ENCODE data around the gene SESN2.
A peak's percentile ranks its signal among the peaks of the same experiment; 100 is the strongest.

Gene SESN2

DNA sequence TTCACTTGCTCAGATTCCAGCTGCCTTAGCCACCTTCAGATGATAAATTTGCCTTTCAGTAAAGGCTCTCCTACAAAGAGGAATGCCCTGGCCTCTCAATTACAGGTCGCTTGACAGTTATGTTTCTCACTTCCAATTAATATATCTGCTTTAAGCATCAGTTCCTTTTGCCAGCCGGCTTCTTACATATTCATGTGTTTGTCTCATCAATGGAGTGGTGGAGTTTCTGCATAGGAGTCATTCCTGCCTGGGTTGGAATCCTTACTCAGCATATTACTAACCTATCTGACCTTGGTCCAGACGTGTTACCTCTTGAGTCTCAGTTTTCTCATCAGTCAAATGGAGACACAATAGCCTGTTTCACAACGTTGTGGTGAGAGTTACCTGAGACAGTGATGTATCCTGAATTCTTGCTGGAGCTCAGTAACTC is 9.4 kb upstream of the SESN2 start:
- no peak for DNase-seq

DNA sequence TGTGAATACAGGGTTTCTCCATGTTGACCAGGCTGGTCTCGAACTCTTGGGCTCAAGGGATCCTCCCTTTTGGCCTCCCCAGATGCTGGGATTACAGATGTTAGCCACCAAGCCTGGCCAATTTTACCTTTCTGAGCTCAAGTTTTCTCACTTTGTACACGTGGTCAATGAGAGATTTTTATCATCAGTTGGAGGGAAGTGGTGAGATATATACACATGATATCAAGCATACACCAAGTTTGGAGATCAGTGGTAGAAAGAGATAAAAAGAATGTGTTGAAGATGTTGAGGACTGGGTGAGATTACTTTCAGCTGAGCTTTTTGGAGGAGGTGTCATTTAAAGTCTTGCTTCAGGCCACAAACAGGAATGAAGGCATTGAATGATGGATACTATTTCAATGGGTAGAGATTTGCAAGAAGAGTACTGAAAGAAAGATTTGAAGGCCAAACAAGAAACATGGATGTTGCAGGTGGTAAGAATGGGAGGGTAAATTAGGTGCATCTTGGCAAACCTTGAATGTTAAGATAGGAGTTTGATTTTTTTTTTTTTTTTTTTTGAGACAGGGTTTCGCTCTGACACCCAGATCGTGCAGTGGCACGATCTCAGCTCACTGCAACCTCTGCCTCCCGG is 3.0 kb upstream of the SESN2 start:
- DNase-seq: no peak

DNA sequence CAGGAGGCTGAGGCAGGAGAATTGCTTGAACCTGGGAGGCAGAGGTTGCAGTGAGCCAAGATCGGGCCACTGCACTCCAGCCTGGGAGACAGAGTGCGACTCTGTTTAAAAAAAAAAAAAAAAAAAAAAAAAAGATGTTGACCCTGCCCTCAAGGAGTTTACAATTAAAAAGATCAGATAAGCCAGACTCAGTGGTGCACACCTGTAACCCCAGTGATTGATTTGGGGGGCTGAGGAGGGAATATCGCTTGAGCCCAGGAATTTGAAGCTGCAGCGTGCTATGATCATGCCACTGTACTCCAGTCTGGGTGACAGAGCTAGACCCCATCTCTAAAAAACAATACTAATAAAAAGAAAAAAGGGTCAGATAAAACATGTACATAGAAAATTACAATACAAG is 1.6 kb upstream of the SESN2 start:
- no peak for DNase-seq

DNA sequence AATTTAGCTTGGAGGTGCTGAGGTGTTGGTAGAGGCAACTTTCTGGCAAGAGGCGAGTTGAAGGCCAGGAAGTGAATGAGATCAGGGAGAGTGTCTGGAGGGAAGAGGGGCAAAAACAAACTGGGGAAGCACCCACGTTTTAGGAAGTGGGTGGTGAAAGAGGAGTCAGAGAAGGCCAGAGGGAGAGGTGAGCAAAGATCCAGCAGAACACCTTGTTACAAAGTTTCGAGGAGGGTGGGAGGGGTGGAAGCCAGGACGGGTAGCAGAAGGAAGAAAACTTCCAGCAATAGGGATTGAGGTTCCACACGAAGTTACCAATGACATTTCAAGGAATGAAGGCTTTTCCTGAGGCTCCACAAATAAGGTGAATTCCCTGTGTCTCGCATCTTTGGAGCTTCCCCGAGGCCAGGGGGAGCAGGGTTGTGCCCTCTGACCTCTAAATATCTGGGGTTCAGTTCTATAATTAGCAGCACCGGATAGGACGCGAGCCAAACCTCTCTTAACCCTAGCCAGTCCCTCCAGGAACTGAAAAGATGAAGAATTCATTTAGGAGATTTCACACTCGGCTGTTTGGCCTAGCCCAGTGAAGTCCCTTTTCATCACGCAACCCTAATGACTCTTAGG is 578 bp upstream of the SESN2 start:
- no peak for DNase-seq

DNA sequence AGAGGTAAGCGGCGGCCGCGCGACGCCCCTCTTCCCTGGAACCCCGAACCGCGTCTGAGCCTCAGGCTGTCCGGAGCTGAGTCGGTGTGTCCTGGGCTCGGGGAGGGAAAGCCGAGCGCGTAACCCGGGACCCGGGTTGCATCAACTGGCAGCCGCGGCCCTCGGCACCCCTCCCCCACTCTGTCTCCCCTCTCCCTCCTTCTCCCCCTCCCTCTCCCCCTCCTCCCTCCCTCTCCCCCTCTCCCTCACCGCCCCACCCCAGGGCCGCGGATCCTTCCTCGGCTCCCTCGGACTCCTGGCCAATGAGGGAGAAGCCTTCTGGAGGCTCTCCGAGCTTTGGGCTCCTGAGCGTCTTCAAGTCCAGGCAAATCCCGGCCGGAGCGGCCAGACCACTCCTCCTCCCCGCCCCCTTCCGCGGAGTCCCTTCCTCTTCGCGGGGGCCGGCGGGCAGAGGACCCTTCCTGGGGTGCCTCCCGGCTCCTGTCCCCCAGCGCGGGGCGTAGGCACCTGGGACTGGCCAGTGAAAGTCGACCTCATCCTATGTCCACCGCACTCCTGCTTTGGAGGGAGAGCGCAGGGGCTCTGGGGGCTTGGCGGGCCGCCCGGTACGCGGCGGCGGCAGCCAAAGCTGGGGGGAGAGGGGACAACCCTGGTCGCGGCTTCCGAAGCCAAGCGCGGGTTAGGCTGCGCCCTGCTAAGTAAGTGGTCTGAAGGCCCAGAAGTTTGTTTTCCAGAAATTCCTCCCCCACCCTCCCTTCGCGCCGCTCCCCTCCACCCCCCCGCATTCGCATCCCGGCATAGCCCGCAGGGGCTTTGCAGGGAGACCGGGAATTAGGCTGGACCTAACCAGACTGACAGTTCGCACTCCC is 850 bp downstream of the SESN2 start:
- DNase-seq: peak; percentile 54

DNA sequence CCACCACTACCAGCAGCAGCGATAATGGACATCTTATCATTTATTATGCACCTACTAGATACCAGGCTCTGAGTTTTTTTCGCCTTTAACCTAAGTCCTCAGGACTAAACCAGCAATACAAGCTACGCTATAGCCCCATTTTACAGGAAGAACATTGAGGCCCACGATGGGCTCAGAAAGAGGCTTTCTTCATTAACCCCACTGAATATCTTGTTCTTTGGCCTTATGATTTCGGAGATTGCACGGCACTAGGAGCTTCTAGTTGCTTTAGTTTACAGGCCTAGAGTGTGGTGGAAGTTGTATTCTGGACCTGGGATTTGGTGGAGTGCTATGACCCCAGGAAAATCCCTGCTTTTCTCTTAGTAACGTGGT is 1.5 kb downstream of the SESN2 start:
- DNase-seq: no peak

DNA sequence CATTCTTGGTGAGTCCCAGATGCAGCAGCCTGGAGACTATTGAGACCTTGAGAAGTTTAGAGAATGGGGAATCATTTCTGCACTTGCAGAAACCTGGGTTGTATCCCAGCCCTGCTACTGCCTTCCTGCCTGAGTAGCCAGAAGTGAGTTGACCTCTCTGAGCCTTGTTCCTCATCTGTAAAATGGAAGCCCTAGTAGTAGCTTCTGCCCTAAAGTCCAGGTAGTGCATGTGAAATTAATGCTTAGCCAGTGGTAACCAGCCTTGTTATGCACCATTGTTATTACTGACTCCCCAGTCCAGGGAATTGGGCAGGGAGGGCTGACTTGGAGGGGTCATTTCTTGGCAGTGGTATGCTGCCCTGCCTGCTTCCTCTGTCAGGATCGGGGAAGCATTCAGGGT is 5.6 kb downstream of the SESN2 start:
- no peak for DNase-seq

DNA sequence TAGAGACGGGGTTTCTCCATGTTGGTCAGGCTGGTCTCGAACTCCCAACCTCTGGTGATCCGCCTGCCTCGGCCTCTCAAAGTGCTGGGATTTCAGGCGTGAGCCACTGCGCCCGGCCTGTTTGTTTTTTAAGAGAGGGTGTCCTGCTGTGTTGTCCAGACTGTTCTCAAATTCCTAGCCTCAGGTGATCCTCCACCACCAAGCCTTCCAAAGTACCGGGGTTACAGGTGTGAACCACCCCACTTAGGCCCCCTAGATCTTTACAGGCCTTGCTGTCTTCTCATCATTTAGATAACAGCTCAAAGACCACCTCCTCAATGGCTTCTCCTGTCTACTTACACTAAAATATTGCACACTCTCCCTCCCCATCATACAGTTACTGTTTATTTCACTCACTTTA is 6.3 kb downstream of the SESN2 start:
- no peak for DNase-seq

DNA sequence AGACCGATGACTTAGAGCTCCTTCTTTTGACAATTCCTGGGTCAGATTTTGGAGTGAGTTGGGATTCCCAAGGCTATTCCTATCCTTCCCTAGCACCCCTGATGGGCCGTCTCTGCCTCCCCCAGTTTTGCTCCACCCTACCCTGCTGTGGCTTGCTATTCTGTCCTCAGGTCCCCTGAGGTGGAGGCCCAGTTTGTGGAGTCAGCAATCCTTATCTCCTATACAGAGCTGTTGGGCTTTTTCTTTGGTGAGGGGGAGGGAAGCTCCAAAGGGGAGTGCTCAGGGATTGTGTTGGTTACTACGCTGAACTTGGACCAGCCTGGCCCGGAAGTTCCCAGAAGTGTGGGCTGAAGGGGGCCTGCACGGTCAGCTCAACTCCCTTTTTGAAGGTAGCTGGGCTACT is 7.6 kb downstream of the SESN2 start:
- no peak for DNase-seq

DNA sequence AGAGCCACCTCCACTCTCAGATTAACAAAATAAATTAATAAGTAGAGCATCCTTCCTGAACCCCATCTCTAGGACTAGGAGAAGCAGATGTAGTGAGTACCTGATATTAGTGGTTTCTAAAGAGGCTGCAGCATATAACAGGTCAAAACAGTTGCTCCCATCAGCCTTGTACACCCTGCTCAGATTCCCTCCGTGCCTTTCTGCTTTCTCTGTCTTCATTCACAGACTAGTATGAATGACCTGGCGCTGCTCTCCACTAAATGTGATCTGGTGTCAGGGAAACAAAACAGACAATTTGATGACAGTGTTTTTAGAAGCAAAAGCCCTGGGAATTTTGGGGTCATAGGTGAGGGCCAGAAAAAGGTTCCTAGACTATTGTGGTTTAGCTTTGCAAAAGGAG is 8.3 kb downstream of the SESN2 start:
- DNase-seq: no peak

DNA sequence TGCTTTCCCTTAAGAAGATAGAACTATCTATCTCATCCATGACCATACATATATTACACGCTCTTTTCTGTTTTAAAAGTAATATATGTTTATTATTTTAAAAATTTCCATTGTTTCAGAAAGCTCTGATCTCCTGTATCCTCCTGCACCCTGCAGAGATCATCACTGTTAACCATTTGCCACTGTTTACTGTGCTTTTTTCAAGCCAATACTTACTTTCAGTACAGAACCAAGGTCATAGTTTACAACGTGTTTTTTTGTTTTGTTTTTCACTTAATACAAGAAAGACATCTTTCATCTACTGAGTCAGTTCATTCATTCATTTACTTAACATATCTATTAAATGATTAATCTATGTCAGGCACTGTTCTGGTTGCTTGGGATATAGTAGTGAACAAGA is 10.2 kb downstream of the SESN2 start:
- no peak for DNase-seq

DNA sequence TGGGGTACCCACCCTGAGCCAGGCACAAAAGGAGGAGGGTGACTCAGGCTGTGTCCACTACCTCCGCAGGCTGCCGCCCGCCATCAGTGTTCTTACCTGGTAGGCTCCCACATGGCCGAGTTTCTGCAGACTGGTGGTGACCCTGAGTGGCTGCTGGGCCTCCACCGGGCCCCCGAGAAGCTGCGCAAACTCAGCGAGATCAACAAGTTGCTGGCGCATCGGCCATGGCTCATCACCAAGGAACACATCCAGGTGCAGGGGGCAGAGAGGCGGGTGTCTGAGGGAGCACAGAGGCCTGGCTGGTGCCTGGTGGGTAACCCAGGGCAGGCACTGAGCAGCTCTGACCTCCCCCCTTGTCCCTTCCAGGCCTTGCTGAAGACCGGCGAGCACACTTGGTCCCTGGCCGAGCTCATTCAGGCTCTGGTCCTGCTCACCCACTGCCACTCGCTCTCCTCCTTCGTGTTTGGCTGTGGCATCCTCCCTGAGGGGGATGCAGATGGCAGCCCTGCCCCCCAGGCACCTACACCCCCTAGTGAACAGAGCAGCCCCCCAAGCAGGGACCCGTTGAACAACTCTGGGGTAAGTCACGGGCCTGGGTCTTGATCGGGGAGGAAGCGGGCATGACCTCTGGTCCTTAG is 13.0 kb downstream of the SESN2 start:
- DNase-seq: no peak

DNA sequence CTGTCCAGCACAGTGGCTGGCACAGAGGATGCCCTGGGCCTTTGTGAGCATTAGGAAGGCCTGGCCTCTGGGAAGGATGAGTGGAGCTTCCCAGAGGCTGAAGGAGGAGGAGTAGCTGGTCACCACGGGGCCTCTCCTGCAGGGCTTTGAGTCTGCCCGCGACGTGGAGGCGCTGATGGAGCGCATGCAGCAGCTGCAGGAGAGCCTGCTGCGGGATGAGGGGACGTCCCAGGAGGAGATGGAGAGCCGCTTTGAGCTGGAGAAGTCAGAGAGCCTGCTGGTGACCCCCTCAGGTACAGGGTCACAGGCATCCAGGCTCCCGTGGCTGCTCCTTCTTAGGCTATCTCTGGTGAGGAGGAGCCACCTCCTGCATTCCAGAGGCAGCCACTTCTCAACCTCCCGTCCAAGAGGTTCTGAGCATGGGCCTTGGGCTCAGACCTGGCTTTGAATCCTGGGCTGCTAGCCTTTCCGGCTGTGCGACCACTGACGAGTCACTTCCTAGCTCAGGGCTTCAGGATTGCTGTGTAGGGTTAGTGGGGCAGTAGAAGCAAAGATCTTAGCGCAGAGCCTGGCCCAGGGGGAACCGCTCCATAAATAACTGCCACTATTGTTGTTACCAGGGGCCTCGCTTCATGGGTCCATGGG is 14.0 kb downstream of the SESN2 start:
- no peak for DNase-seq

DNA sequence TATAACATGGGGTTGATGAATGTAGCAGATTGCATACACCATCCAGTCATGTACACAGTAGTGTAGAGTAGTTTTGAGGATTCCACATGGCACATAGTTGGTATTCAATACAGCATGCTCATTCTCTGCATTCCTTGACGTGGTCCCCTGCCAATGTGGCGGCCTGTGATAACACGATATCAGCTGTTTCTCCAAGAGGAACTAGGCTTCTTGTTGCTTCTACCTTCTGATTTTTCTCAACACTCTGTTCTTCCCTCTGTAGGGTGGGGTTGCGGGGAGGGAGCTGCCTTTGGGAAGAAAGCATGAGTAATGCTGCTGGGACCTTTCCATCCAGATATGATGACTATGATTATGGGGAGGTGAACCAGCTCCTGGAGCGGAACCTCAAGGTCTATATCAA is 19.4 kb downstream of the SESN2 start:
- no peak for DNase-seq

DNA sequence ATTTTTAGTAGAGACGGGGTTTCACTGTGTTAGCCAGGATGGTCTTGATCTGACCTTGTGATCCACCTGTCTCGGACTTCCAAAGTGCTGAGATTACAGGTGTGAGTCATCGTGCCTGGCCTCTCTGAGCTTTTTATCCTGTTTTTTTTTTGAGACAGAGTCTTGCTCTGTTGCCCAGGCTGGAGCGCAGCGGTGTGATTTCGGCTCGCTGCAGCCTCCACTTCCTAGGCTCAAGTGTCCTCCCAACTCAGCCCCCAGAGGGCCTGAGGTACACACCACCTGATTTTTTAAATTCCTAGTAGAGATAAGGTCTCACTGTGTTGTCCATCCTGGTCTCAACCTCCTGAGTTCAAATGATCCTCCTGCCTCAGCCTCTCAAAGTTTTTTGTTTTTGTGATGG is 20.4 kb downstream of the SESN2 start:
- DNase-seq: no peak

DNA sequence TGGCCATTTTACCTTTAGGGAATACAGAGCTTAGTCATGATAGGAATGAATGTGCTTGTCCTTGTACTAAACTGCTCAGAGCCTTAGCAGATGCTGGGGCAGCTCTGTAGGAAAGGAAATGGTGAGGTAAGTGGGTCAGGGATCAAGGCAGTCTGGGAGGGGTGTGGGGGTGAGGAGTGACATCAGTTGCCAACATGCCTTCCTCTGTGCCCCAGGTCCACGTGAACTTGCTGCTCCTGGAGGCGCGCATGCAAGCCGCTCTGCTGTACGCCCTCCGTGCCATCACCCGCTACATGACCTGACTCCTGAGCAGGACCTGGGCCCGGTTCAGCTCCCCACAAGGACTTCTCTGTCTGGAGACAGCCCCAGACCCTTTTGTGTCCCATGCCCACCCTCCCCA is 21.2 kb downstream of the SESN2 start:
- DNase-seq: no peak

DNA sequence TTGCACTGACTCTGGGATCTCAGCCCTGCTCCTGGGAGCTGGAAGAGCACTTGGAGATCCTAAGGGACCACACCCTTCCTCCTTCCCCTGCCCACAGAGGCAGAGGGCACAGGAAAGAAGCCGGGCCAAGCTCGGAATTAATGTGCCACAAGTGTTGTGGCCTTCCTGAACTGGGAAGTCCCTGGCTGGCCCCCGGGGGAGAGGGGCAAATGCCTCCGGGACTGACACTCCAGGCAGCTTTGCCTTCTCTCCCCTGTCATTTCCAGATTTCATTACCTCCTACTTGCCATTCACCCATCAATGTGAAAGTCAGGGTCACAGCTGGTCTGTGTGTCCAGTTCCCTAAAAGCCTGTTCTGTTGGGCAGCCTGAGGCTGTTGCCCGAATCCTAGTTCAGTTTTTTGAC is 21.7 kb downstream of the SESN2 start:
- DNase-seq: no peak

DNA sequence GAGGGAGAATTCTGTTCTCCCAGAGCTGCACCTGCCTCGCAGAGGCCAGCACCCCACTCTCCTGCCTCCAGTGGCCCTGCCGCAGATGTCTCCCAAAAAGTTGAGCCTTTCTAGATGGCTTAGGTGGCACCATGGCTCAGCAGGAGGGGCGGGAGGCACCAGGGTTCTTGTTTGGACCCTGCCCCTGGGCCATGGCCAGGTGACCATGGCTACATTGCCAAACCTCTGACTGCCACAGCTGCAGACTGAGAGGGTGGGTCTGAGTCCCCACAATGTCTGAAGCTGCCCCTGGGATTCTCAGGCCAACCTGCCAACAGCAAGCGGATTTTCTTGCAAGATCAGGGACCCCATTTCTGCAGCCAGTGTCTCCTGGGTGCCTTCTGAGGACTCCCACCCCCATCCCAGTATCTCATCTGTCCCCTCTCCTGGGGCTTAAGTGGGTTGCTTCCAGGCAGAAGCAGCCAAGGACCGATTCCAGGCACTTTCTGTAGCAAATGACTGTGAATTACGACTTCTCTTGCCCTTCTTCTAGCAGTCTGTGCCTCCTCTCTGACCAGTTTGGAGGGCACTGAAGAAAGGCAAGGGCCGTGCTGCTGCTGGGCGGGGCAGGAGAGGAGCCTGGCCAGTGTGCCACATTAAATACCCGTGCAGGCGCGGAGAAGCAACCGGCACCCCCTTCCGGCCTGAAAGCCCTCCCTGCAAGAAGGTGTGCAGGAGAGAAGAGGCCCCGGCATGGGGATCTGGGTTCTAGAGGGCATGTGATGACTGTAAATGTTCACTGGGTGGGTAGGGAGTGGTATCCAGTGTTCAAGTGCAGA is 22.5 kb downstream of the SESN2 start:
- no peak for DNase-seq

DNA sequence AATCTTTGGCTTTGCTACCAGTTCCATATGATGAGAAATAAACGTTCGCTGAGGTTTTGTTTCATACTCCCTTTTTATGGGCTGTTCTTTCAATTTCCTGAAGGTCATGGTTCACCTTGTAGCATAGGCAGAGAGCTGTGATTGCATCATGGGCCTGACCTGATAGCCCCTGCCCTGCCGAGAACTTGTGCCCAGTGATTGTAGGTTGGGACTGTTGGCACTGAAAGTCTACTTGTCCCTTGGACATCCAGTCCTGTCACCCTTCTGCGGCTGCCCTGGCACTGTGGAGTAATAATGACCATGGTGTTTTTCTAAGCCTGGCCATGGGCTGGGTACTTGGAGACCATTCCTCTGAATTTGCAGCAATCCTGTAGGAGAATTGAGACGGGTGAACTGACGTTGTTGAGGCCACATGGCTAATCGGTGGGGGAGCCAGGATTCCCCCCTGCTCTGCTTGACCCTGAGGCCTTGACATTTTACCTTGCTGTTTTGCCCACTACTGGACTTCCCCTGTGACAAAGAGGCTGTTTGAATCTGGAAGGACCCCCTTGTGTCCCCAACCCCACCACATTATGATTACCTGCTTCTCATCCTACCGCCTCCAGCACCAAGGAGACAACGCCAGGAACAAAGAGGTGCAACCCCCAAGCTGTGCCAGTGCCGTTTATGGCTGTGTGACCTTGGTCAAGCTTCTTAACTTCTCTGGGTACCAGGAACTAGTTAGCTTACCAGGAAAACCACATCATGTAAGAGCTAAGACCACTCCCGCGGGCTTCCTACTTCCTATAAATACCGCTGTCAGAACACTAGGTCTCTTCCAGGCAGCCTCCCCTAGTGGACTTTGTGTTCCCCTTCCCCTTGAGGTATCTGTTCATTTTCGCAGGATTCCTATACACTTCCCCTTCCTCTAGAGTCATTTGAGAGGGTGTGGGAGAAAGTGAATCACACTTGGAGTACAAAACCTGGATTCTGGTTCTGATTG is 23.4 kb downstream of the SESN2 start:
- DNase-seq: no peak

DNA sequence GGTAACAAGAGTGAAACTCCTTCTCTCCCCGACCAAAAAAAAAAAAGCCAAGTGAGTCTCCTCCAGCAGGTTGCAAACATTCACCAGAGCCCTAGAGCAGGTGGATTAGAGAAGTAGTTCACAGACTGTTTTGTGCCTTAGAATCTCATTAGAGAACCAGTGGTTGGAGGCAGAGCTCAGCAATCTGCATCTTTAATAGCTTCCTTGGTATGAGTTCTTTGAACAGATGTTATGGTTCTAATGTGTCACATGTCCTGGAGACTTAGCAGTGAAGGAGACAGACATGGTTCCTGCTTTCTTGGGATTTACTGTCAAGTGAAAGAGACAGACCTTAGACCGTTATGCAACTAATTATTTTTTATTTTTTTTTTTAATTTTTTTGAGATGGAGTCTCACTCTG is 26.8 kb downstream of the SESN2 start:
- no peak for DNase-seq

DNA sequence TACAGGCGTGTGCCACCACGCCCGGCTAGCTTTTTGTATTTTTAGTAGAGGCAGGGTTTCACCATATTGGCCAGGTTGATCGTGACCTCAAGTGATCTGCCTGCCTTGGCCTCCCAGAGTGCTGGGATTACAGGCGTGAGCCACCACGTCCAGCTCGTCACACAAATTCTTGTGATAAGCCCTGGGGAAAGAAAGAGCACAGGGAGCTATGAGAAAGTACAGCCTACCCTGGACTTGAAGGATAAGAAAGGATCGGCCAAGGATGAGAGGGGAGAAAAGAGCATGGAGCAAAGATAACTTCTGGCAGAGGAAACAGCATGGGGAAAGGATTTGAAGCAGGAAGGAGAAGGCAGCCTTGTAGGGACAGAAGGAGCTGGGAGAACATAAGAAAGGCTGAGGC is 29.2 kb downstream of the SESN2 start:
- no peak for DNase-seq

All from stimulated activated CD4-positive, alpha-beta T cell treated with anti-CD3 and anti-CD28 coated beads, Interleukin-4, amount 100 ng/mL, for 1 hour (primary cell).